Measurements from ENCODE around the gene MOCS3.

The MOCS3 gene

DNA sequence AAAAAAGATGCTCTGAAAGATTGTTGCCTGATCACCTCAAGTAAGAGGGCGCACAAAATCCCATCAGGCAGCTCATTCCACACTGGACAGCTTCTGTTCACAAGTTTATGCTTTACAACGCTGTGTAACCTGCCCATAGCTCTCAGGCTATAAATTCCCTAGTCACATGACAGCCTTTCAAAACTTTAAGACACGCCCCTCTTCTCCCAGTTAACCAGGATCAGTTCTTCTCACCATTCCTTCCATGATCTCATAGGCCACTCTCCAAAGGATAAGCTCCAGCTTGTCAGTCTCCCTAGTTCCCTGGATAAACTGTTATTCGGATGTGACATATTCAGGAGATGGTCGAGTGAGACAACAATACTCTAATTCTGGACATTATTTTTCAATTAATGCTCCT, 42.4 kb upstream of the MOCS3 start:
- TF ChIP-seq, protein P1, sequence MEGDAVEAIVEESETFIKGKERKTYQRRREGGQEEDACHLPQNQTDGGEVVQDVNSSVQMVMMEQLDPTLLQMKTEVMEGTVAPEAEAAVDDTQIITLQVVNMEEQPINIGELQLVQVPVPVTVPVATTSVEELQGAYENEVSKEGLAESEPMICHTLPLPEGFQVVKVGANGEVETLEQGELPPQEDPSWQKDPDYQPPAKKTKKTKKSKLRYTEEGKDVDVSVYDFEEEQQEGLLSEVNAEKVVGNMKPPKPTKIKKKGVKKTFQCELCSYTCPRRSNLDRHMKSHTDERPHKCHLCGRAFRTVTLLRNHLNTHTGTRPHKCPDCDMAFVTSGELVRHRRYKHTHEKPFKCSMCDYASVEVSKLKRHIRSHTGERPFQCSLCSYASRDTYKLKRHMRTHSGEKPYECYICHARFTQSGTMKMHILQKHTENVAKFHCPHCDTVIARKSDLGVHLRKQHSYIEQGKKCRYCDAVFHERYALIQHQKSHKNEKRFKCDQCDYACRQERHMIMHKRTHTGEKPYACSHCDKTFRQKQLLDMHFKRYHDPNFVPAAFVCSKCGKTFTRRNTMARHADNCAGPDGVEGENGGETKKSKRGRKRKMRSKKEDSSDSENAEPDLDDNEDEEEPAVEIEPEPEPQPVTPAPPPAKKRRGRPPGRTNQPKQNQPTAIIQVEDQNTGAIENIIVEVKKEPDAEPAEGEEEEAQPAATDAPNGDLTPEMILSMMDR (IDR thresholded peaks at IDR 0.05; ENCODE audit: low read depth, low read length, missing control alignments) = no peak
- no peak overlapping the region for H3K4me3 ChIP-seq (ENCODE audit: low read depth, low read length)
- DNase-seq (ENCODE audit: low read depth) = no peak

DNA sequence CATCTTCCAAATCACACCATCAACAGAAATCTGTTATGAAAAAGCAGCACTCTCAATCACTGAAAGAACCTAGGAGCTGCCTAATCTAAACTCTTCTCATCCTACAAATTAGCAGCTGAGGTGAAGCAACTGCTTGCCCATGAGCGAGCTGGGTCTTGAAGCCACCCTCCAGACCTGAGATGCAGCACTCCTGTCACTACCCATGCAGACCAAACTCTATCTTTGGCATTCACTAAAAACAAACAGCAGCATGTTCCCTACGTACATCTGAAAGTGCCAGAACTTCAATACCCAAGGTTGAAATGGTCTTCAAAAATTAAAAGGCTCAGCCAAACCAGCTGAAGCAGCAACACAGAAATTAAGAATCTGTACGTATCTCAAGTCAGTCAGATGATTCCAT, 41.7 kb upstream of the MOCS3 start:
- no peak overlapping the region for H3K4me3 ChIP-seq (ENCODE audit: low read depth, low read length)
- no peak for DNase-seq (ENCODE audit: low read depth)
- TF ChIP-seq, protein P1 (IDR thresholded peaks at IDR 0.05; ENCODE audit: low read depth, low read length, missing control alignments) = no peak

DNA sequence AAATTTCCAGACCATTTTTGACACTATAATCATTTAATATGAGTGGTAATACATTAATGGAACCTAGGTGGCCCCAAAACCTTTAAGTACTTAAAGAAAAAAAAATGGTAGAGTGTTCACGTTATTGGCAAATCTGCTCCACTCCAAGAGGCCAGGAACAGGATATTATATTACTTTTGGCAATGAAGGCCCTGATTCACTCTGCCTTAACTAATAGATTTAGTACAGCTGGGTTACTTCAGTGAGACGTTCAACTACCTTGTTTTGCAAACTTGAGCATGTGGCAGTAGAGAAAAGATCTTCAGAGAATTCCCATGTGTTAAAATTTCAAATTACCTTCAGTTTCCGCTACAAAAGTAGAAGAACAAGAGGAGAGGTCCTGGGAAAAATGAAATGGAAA, 40.2 kb upstream of the MOCS3 start:
- no peak overlapping the region for H3K4me3 ChIP-seq (ENCODE audit: low read depth, low read length)
- TF ChIP-seq, protein P1 (IDR thresholded peaks at IDR 0.05; ENCODE audit: low read depth, low read length, missing control alignments) = no peak
- no peak for DNase-seq (ENCODE audit: low read depth)

DNA sequence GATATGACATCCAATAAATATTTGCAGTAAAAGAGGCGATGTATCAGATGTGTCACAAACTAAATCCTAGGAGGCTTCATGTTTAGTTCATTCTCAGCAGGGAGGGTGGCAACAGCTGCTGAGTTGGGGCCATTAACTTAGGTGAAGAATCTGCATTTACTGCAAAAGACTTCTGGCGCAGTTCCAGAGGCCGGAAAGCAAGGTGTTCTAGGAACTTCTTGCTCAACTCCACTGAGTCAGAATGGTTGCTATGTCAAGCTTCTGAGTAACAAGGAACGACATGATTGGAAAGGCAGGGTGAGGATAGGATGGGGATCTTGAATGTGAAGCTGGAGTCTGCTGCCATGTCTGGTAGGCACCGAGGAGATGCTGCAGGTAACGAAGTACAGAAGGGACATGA, 39.1 kb upstream of the MOCS3 start:
- H3K4me3 ChIP-seq (ENCODE audit: low read depth, low read length) = no peak overlapping the region
- DNase-seq (ENCODE audit: low read depth) = no peak
- TF ChIP-seq, protein P1 (IDR thresholded peaks at IDR 0.05; ENCODE audit: low read depth, low read length, missing control alignments) = no peak

DNA sequence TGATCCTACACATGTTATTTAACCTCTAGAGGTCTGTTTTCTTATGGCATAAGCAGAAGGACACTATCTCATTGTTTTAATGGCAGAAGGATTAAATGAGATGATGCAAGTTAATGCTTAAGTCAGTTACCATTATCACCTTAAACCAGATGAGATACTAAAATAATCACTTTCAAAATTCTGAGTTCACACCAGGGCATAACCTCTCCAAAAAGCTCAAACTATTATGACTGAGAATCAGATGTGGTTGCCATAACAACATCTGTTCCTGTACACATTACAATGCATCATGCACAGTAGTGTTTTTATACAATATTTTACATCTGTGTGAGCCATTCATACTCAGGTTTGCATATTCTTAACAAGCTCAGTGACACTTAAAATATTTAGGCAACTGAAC, 37.6 kb upstream of the MOCS3 start:
- DNase-seq (ENCODE audit: low read depth) = no peak
- no peak overlapping the region for H3K4me3 ChIP-seq (ENCODE audit: low read depth, low read length)
- TF ChIP-seq, protein P1 (IDR thresholded peaks at IDR 0.05; ENCODE audit: low read depth, low read length, missing control alignments) = no peak

DNA sequence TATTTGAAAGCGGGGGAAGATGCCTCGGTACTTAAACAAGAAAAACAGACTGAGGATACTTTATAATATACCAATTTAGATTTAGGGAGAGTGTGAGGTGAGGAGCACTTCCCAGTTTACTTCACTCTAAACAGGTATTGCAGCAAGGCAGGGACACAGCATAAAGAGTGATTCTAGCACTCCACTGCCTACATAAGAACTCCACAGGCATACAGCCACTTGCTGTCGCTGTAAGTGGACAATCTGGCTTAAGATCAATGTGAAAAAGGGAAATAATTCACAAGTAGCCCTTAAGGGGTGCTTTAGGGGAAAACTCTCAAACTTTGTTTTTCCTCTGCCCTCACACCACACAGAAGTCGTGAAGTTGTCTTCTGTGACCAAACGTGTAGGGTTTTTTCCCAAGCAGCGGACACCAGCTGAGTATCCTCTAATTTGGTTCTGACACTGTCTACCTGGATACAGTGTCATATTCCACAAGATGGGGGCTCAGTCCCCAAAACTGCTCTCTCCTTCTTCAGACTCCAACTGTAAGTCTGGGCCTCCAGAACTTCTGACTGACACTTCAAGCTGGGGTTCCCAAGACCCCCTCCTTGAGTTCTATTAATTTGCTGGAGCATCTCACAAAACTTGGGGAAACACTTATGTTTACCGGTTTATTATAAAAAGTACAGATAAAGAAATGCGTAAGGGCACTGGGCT, 36.7 kb upstream of the MOCS3 start:
- no peak for DNase-seq (ENCODE audit: low read depth)
- H3K4me3 ChIP-seq (ENCODE audit: low read depth, low read length) = no peak overlapping the region
- TF ChIP-seq, protein P1 (IDR thresholded peaks at IDR 0.05; ENCODE audit: low read depth, low read length, missing control alignments) = no peak

DNA sequence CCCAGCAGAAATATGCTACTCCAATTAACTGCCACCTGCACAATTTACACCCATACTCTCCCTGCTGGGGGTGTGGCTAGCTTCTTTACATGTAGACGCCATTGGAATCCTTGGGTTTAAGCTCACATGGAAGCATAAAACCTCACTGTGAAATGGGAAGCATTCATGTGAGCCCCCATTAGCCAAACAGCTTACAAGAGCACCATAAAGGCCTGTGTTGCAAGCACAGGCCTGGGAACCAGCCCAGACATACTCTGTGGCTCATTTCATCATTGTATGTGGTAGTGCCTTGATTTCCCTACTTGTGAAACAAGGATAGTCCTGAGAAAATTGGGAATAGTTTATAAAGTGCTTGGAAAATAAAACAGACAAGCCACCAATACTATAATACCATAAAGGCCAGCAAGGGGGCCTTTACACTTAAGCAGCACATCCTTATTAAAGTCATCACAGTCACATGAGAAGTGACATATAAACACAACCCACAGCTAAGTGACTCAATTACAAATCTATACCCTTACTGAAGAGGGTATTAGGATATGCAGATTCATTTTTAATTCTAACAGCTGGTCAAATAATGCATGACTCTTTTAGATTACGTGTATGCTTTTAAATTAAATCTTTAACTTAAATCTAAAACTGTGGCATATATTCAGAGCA, 34.2 kb upstream of the MOCS3 start:
- DNase-seq (ENCODE audit: low read depth) = no peak
- TF ChIP-seq, protein P1 (IDR thresholded peaks at IDR 0.05; ENCODE audit: low read depth, low read length, missing control alignments) = no peak

More for the DNA sequence above, 34.2 kb upstream of the MOCS3 start:
- H3K4me3 ChIP-seq (ENCODE audit: low read depth, low read length) = no peak overlapping the region

Data from GM12864 (cell line).